GM18870 (cell line): ENCODE results near the gene BCAM.
"Not testable (repeated sequence)": the region's sequence is repeated elsewhere in the genome, so short reads cannot be mapped to it uniquely, and the experiment has no call there.

ENCODE experiments used
- ATAC-seq: cut with Tn5 transposase; IDR thresholded peaks from one replicate; pipeline ENCODE4 v1.9.1; 2021; ENCODE audit warnings: moderate library complexity; ENCODE audit not compliant: unreplicated experiment

BCAM gene

DNA sequence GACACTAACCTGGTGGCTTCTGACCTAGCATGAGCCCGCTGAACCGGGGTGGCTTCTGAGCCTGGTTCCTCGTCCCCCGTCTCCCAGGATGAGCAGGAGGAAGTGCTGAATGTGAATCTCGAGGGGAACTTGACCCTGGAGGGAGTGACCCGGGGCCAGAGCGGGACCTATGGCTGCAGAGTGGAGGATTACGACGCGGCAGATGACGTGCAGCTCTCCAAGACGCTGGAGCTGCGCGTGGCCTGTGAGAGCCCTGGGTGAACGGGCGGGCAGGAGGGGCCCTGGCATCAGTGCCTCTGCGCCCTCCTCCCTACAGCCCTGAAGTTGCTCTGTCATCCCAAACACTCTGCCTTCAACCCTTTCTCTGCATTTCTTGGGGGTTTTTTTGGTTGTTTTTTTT lies 5.6 kb downstream of the BCAM start:
- no peak for ATAC-seq

DNA sequence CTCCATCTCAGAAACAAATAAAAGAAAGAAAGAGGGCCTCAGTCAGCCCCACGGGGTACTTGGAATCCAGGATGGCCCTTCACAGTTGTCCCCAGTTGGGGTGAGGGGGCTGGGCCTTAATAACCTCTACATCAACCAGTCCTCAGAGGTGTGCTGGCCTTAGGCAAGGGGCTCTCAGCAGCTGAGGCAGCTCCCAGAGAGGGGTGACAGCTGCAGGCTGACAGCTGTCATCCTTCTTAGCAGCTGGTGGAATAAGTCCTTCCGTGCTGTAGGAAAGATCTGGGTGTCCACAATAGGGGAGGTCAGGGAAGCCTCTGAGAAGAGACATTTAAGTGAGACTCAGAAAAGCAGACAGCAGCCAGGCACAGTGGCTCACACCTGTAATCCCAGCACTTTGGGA lies 7.4 kb downstream of the BCAM start:
- ATAC-seq: no peak

DNA sequence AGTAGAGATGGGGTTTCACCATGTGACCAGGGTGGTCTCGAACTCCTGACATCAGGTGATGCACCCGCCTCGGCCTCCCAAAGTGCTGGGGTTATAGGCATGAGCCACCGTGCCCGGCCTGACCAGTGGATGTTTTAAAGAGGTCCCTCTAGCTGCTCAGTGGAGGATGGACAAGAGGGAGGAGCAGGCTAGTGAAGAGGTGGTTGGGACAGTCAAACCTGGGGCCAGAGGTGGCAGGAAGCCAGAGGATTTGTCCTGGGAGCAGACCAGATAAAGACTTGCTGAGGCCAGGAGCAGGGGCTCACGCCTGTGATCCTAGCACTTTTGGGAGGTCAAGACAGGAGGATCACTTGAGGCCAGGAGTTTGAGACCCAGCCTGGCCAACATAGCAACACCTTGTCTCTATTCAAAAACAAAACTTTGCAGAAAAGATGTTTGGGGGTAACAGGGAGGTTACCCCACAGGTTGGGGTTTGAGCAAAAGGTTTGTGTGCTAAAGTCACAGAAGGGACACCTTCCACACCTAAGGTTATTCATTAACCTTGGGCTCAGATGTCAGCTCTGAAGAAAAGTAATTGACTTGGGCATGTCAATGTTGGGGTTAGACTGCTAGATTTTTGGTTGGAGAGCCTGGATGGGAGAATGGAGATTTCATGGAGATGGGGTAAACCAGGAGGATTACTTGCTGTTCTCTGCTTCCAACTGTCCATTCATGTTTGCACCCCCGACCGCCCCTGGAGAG lies 9.0 kb downstream of the BCAM start:
- no peak for ATAC-seq

DNA sequence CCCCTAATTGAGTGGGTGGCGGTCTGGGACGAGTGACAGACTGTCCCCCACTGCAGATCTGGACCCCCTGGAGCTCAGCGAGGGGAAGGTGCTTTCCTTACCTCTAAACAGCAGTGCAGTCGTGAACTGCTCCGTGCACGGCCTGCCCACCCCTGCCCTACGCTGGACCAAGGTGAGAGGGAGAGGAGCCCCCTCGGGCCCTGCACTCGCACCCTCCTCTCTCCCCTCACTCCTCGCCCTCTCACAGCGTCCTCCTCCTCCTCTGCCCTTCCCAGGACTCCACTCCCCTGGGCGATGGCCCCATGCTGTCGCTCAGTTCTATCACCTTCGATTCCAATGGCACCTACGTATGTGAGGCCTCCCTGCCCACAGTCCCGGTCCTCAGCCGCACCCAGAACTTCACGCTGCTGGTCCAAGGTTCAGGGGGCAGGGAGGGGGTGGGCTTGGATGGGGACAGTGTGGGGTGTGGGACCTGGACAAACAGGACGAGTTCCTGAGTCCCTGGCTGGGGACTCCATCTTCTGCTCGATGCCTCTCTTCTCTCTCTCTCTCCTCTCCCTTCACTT lies 9.6 kb downstream of the BCAM start:
- ATAC-seq: no peak

DNA sequence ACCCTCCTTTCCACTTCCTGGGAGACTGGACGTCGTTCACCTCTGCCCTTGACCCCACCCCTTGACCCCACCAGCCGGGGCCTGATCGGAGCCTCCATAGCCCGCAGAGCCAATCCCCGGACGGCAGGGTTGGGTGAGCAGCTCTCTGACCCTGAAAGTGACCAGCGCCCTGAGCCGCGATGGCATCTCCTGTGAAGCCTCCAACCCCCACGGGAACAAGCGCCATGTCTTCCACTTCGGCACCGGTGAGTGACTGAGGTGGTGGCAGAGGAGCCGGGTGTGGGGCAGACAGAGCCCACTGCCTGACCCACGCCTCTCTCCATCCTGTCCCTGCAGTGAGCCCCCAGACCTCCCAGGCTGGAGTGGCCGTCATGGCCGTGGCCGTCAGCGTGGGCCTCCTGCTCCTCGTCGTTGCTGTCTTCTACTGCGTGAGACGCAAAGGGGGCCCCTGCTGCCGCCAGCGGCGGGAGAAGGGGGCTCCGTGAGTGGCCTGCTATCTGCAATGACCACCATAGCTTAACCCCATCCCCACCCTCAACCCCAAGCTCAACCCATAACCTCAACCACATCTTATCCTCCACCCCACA lies 10.4 kb downstream of the BCAM start:
- ATAC-seq: no peak

DNA sequence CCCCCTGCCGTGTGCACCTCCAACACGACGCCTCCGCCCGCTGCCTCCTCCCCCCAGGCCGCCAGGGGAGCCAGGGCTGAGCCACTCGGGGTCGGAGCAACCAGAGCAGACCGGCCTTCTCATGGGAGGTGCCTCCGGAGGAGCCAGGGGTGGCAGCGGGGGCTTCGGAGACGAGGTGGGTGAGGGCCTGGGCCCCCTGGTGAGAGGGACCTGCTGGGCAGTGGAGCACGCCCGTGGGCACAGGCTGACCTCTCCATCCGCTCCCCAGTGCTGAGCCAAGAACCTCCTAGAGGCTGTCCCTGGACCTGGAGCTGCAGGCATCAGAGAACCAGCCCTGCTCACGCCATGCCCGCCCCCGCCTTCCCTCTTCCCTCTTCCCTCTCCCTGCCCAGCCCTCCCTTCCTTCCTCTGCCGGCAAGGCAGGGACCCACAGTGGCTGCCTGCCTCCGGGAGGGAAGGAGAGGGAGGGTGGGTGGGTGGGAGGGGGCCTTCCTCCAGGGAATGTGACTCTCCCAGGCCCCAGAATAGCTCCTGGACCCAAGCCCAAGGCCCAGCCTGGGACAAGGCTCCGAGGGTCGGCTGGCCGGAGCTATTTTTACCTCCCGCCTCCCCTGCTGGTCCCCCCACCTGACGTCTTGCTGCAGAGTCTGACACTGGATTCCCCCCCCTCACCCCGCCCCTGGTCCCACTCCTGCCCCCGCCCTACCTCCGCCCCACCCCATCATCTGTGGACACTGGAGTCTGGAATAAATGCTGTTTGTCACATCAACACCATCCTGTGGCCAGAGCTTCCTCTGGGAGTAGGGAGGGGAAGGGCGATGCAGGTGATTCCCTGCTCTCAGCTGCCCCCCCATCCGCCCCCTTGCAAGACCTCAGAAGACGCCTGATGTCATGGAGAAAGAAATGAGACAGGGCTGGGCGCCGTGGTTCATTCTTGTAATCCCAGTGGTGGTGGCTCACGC lies 12.0 kb downstream of the BCAM start:
- ATAC-seq: no peak

DNA sequence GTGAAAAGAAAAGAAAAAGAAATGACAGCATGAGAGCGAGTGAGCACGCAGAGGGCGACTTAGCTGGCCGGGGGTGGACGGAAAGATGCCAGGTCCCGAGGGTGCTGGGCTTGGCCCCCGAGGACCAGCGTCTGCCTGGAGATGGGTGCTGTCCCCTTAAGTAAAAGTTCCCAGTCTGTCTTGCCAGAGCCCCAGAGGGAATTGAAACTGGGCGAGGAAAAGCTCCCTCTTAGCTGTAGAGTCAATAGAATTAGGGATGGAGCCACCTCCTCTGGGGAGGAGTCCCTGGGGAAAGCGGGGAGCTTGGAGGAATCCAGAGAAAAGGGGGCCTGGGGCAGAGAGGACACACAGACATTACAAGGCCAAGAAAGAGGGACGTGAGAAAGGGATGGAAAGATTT lies 13.3 kb downstream of the BCAM start:
- no peak for ATAC-seq

DNA sequence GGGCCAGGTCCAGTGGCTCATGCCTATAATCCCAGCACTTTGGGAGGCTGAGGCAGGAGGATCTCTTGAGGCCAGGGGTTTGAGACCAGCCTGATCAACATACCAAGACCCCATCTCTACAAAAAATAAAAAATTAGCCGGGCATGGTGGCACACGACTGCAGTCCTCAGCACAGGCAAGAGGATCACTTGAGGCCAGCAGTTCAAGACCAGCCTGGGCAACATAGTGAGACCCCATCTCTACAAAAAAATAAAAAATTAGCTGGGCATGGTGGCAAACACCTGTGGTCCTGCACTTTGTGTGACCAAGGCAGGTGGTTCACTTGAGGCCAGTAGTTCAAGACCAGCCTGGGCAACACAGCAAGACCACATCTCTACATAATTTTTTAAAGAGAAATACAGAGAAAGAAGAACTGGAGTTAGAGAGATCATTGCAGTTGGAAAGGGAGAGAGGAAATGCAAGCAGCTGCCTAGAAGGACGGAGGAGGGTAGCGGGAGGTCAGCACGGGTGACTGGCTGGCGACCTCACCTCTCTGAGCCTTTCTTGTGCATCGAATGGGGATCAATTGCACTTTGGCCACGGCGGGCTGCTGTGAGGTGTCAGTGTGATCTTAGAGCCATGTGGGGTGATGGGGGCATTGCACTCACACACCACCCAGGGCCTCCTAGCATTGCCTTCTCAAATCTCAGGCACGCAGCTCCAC lies 13.9 kb downstream of the BCAM start:
- no peak for ATAC-seq

DNA sequence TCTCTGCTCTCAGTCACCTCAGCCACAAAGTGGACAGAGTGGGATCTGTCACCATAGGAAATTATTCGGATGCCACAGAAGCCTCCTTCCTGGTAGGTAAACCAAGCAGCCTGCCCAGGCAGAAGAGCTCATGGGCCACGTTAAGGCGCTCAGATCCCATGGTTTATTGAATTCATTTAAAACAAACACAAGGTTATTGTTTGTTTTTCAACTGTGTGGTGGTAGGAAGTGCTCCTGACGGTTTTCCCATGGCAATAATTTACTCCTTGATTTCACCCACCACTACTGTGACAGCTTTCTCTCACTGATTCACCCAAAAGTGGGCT lies 14.4 kb downstream of the BCAM start:
- no peak for ATAC-seq

DNA sequence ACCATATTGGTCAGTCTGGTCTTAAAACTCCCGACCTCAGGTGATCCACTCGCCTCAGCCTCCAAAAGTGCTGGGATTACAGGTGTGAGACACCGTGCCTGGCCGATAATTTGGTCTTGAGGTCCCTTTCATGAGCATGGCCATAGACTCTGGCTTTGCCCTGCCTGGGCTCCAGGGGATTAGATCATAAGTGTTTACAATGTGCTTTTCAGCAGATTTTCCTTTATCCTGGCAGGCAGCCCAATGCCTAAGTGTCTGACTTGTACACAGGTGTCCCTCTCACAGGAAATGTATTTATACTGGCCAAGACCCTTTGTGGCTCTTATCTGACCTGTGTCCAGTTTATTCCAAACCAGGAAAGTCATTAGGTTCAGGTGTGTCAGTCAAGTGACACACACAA lies 15.9 kb downstream of the BCAM start:
- ATAC-seq: no peak

DNA sequence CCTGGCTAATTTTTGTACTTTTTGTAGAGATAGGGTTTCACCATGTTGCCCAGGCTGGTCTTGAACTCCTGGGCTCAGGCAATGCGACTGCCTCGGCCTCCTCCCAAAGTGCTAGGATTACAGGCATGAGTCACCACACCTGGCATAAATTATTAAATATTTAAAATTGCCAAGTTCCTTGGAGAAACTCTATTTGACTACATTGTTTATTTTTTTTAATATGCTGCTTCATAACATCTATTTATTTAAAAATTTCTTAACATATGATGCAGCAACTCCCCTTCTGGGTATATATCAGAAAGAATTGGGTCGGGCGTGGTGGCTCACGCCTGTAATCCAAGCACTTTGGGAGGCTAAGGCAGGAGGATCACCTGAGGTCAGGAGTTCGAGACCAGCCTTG lies 24.0 kb downstream of the BCAM start:
- not testable (repeated sequence) for ATAC-seq

DNA sequence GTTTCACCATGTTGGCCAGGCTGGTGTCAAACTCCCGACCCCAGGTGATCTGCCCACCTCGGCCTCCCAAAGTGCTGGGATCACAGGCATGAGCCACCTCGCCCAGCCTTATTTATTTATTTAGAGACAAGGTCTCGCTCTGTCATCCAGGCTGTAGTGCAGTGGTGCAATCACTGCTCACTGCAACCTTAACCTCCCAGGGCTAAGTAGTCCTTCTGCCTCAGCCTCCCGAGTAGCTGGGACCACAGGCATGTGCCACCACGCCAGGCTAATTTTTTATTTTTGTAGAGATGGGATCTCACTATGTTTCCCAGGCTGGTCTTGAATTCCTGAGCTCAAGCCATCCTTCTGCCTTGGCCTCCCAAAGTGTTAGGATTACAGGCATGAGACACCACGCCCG lies 25.5 kb downstream of the BCAM start:
- ATAC-seq: not testable (repeated sequence)

DNA sequence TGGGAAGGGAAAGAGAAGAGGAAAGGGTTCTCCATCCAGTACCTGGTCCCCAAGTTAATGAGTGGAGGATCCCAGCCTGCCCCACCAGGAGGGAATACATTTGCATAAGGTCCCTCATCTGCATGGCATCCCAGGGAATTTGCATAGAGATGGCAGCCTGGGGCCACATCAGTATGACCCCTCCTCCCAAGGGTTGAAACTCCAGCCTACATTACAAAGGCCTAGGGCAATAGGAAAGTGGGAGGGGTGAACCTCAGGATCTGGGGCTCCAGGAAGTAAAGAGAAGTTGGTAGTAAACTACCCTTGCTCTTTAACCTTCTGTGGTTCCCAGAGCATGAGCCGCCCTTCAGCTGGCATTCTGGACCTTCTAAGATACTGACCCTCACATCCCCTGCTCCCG lies 30.4 kb downstream of the BCAM start:
- ATAC-seq: no peak

DNA sequence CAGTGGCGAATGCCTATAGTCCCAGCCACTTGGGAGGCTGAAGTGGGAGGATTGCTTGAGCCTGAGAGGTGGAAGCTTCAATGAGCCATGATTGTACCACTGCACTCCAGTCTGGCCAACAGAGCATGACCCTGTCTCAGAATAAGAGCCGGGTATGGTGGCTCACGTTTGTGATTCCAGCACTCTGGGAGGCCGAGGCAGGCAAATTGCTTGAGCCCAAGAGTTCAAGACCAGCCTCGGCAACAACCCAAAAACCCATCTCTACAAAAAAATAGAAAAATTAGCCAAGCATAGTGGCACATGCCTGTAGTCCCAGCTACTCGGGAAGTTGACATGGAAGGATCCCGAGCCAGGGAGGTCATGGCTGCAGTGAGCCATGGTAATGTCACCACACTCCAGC lies 31.9 kb downstream of the BCAM start:
- no peak for ATAC-seq

DNA sequence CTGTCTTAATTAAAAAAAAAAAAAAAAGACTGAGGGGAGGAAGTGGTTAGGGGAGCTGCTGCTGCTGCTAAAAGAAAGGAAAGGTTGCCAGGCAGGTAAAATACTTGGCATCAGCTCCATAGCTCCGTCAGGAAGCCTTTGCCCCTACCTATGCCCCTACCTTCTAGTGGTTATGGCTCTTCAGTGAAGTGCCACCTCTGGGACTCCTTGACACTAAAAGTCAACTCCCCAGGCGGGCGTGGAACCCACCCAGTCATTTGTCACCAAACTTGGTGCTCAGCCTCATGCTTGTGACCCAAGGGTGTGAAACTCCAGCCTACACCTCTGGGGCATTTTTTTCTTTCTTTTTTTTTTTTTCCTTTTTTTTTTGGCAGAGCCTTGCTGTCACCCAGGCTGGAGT lies 32.3 kb downstream of the BCAM start:
- no peak for ATAC-seq

DNA sequence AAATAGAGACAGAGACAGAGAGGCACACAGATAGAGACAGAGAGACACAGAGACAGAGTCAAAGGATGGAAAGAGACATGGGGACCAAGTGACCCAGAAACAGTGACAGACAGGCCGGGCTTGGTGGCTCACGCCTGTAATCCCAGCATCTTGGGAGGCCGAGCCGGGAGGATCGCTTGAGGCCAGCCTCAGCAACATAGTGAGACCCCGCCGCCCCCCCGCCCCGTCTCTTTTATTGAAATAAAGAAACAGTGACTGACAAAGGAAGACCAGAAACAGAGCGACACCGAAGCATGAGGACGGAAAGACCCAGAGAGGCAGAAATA lies 36.3 kb downstream of the BCAM start:
- ATAC-seq: no peak

DNA sequence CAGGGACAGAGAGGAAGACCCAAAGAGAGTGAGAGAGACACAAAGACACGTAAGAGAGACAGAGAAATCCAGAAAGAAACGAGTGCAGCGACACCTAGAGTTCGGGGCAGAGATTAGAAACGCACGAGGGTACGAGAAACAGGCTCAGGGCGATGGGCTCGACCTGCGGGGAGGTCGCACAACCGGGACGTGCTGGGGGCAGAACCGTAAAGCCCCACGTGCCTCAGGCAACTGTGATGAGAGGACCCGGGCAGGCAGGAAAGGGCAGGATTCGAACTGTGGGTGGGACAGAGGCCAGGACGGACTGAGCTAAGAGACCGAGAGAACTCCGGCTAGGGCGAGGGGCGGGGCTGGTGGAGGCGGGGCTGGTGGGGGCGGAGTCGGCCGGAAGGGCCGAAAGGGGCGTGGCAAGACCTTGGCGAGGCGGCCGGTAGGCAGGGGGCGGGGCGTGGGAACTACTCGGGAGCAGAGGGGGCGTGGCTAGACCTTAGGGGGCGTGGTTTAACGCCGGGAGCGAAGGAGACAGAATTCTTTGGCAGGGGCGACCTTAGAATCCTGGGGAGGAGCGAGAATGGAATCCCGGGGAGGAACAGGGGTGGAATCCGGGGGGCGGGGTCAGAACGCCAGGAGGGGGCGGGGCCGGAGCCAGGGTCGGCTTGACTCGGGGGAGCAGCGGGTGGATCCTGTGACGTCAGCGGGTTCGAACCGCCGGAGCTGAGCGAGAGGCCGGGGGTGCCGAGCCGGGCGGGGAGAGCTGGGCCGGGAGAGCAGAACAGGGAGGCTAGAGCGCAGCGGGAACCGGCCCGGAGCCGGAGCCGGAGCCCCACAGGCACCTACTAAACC lies 36.9 kb downstream of the BCAM start, which contains the start of gene NECTIN2:
Gene NECTIN2, plus strand, starts transcription at position 686 of the 843 bp plus-strand sequence. CDS start 229 bp downstream, outside the sequence.
- no peak for ATAC-seq

DNA sequence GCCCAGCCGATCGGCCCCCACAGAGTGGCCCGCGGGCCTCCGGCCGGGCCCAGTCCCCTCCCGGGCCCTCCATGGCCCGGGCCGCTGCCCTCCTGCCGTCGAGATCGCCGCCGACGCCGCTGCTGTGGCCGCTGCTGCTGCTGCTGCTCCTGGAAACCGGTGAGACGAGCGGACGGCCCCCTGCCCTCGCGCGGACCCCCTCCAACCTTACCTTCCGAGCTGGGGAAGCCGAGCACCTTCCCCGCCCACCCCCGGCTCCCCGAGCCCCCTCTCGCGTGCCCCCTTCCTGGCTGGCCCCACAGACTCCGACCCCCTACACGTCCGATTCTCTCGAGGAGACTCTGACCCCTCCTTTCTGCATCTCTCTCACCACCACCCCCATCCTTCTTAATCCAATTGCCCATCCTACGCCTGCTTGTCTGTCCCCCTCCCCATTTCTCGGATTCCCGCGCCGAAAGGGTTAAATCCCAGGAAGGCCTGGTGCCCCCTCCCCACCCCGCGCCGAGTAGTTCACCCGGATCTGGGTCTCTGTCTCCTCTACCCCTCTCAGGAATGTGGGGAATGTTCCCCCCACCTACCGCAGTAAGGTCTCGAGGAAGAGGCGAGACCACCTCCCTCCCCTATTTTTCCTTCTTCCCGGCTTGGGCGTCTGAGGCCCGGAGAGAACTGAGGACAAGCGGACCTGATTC lies 37.7 kb downstream of the BCAM start:
- no peak for ATAC-seq
